ENCODE results near the gene HOXB5.
A peak's percentile ranks its signal among the peaks of the same experiment; 100 is the strongest.

HOXB5 gene

DNA sequence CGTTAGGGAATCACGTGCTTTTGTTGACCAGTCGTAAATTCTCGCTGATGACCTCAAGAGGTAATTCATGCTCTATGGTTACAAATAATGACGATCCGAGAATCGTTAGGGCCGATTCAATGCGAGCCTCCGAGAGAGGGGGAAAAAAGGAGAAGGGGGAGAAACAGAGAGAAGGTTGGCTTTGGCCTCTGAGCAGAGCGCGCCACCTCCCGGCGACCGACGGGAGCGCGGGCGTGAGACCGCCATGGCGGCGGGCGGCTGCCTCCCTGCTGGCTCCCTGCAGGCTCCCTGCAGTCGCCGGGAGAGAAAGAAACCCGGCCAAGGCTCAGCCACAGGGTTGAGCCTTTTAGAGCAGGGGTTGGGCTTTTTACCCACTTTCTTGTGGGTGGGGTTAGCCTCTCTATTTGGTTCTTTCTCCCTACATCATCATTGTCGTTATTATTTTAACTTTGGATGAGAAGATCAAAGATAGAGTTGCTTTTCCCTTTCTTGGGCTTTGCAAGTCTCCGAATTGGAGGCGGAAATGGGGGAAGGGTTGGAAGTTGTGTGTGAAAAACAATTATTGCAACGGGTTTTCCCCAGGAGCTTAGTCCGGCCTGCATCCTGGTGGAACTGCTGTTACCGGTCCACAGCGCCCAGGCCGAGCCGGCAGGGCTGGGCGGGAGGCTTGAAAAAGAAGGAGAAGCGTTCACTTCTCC is 410 bp upstream of the HOXB5 start:
- peak; percentile 97 for DNase-seq (ENCODE audit: low read depth, low spot score)
- in situ Hi-C loops (cut with HindIII; ENCODE audit: low sequenced_read_pairs): no loop called here
- H3K4me3 ChIP-seq (ENCODE audit: low read depth, low read length): peak overlapping the region; percentile 57
- TF ChIP-seq CTCF (IDR thresholded peaks at IDR 0.05; ENCODE audit: low read depth, low read length): peak; percentile 83

GRCh38 chr17:48592577-48592976 is 1.0 kb downstream of the HOXB5 start:
- no peak for DNase-seq (ENCODE audit: low read depth, low spot score)
- in situ Hi-C loops (cut with HindIII; ENCODE audit: low sequenced_read_pairs): no loop called here
- H3K4me3 ChIP-seq (ENCODE audit: low read depth, low read length): peak overlapping the region; percentile 77
- TF ChIP-seq CTCF (IDR thresholded peaks at IDR 0.05; ENCODE audit: low read depth, low read length): no peak

GRCh38 chr17:48592057-48592514 is 1.5 kb downstream of the HOXB5 start:
- in situ Hi-C loops (cut with HindIII; ENCODE audit: low sequenced_read_pairs): no loop called here
- peak overlapping the region; percentile 77 for H3K4me3 ChIP-seq (ENCODE audit: low read depth, low read length)
- no peak for DNase-seq (ENCODE audit: low read depth, low spot score)
- no peak for TF ChIP-seq CTCF (IDR thresholded peaks at IDR 0.05; ENCODE audit: low read depth, low read length)

- in situ Hi-C loops (cut with HindIII; ENCODE audit: low sequenced_read_pairs): no loop called here
- no peak for TF ChIP-seq CTCF (IDR thresholded peaks at IDR 0.05; ENCODE audit: low read depth, low read length)
- no peak for DNase-seq (ENCODE audit: low read depth, low spot score)
- peak overlapping the region; percentile 77 for H3K4me3 ChIP-seq (ENCODE audit: low read depth, low read length)
Observed at GRCh38 chr17:48591255-48592056, 2.1 kb downstream of the HOXB5 start.

GRCh38 chr17:48590607-48591161 is 2.9 kb downstream of the HOXB5 start:
- TF ChIP-seq CTCF (IDR thresholded peaks at IDR 0.05; ENCODE audit: low read depth, low read length): no peak
- no peak for DNase-seq (ENCODE audit: low read depth, low spot score)
- in situ Hi-C loops (cut with HindIII; ENCODE audit: low sequenced_read_pairs): no loop called here
- H3K4me3 ChIP-seq (ENCODE audit: low read depth, low read length): peak overlapping the region; percentile 77

DNA sequence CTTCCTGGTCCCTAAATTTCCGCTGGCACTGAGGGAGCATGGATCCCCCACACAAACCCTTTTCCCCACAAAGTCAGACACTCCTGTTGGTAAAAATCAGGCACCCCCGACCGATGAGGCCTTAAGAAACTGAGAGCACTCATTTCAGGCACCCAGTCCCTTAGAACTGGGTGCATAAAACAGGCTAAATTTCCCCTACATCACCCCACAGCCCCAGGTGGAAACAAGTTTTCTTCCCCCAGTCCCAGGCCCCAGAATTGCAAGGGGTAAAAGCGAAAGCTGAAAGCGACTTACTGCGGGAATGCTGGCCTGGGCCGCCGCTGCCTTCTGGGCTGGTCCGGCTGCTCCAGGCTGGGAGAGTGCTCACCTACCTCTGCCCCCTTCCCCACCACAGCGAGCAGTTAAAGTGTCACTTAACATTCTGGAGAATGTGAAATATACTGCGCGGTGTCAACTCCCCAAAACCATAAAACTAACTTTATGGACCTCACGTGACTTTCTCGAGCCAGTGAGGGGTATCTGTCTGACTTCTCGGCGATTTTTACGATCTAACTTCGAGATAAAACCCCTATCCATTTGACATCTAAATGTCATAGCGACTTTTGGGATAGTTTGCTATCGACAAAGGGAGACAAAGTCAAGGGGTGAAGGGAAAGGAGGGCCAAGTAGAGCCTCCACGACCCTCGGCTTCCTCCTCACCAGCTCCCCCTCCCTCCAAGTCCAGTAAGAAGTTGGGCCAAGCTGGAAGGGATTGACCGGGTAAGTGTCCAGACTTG is 3.6 kb downstream of the HOXB5 start, which contains the start of gene HOXB3:
Gene HOXB3 (minus strand): TSS at position 411 of the 776 bp plus-strand sequence. CDS start 37,767 bp downstream, outside the sequence.
- H3K4me3 ChIP-seq (ENCODE audit: low read depth, low read length): peak within 1 kb of the TSS; percentile 77
- TF ChIP-seq CTCF (IDR thresholded peaks at IDR 0.05; ENCODE audit: low read depth, low read length): no peak
- in situ Hi-C loops (cut with HindIII; ENCODE audit: low sequenced_read_pairs): no loop called here
- DNase-seq (ENCODE audit: low read depth, low spot score): peak; percentile 89
